Measurements from ENCODE around the gene SUSD4. TPM values are rescaled to one million over a fixed set of nuclear protein-coding genes. Genes with fewer than 3 reads are reported as not detected.

Gene SUSD4
- total RNA-seq, 1 experiment from 2014 or later, result 3.5 TPM

- no peak overlapping the region for H3K23ac ChIP-seq (ENCODE audit: insufficient read length, low read depth, low read length)
- H2AK5ac ChIP-seq (ENCODE audit: insufficient read length, low read length), result no peak overlapping the region
- H3K9me3 Mint-ChIP-seq, result no peaks in the 10 kb centered on the region
- no peak overlapping the region for H2BK20ac ChIP-seq (ENCODE audit: low read depth, low read length, poor library complexity, severe bottlenecking)
- no peaks in the 10 kb centered on the region for H3K79me2 ChIP-seq (ENCODE audit: insufficient read depth, low read length)
- H2AFZ ChIP-seq (ENCODE audit: low read length), result no peak overlapping the region
- no peak overlapping the region for H3K9ac ChIP-seq (ENCODE audit: extremely low read depth, insufficient read length, low read length)
- H2BK12ac ChIP-seq (ENCODE audit: insufficient read length, low read depth, low read length), result no peak overlapping the region
- no peak overlapping the region for H3K4ac ChIP-seq (ENCODE audit: low read depth, low read length)
- H3T11ph ChIP-seq (ENCODE audit: low read length), result no peak overlapping the region
- no peak overlapping the region for H3K27ac ChIP-seq (ENCODE audit: insufficient read length, low read depth, low read length)
- H4K8ac ChIP-seq (replicated peaks; ENCODE audit: insufficient read length, low read depth, low read length), result no peak overlapping the region
- H2BK5ac ChIP-seq (ENCODE audit: insufficient read length, low read length), result no peak overlapping the region
- H3K4me1 ChIP-seq (ENCODE audit: insufficient read depth, low read length), result no peaks in the 10 kb centered on the region
- H3K4me2 ChIP-seq (ENCODE audit: insufficient read depth, insufficient read length, low read length), result no peak overlapping the region
- H4K5ac ChIP-seq (ENCODE audit: insufficient read length, low read depth, low read length), result no peak overlapping the region
- H3K18ac ChIP-seq (ENCODE audit: insufficient read length, low read depth, low read length), result no peak overlapping the region
- peaks cover 3% of the 10 kb centered on the region for H3K27me3 Mint-ChIP-seq (ENCODE audit: low read depth)
- H4K20me1 ChIP-seq (ENCODE audit: control insufficient read depth, insufficient read depth, insufficient read length), result no peaks in the 10 kb centered on the region
- H4K91ac ChIP-seq (ENCODE audit: insufficient read length, low read depth, low read length), result no peak overlapping the region
- H3K36me3 Mint-ChIP-seq (ENCODE audit: insufficient read depth in 1 of 3, low read depth in 3 of 3), result no peaks in the 10 kb centered on the region
- H2BK120ac ChIP-seq (ENCODE audit: low read depth, low read length, poor library complexity, severe bottlenecking), result no peak overlapping the region
- no peaks in the 10 kb centered on the region for H3K79me1 ChIP-seq (ENCODE audit: insufficient read depth, low read depth, low read length, poor library complexity, severe bottlenecking)
- no peak overlapping the region for H3K4me3 Mint-ChIP-seq
- H3K27me3 ChIP-seq (ENCODE audit: insufficient read depth, low read length), result no peaks in the 10 kb centered on the region
- H3K14ac ChIP-seq (ENCODE audit: insufficient read depth, low read length), result no peak overlapping the region
- no peak overlapping the region for H2BK15ac ChIP-seq (ENCODE audit: low read depth, low read length)
- H3K23me2 ChIP-seq (ENCODE audit: insufficient read length, low read depth, low read length, poor library complexity, severe bottlenecking), result no peaks in the 10 kb centered on the region
- no peak overlapping the region for H3K56ac ChIP-seq (ENCODE audit: insufficient read length, low read depth, low read length)
- H3K4me1 Mint-ChIP-seq, result peaks cover 0 to 7% of the 10 kb centered on the region in 2 experiments; a peak in 2 of 4 replicates
- no peaks in the 10 kb centered on the region for H3K9me3 ChIP-seq (ENCODE audit: control insufficient read depth, low read depth, low read length)
- no CpG with 5 or more reads among the region's 3 CpGs for WGBS (ENCODE audit: extremely low coverage, insufficient read length, low lambda C conversion rate)
- H3K27ac Mint-ChIP-seq, result no peak overlapping the region
- no peak for TF ChIP-seq CTCF (conservative IDR thresholded peaks at IDR 0.05)
- DNase-seq, result no peak
These were observed 165.4 kb downstream of the SUSD4 start for GRCh38 chr1:223198628-223198965.
